Muscle of leg (tissue), 11 donors: ENCODE measurements around the gene LUM. TPM values are rescaled to one million over a fixed set of nuclear protein-coding genes. Genes with fewer than 3 reads are reported as not detected.
A peak's percentile ranks its signal among the peaks of the same experiment; 100 is the strongest.
"Not testable (repeated sequence)": the region's sequence is repeated elsewhere in the genome, so short reads cannot be mapped to it uniquely, and the experiment has no call there.

Source experiments
- DNase-seq: peaks from one replicate; pipeline ENCODE4 v3.0.0; 2013
- H3K27ac ChIP-seq: one replicate; pipeline ENCODE4 v1.5.1; 2013; ENCODE audit warnings: mild to moderate bottlenecking, low read length, control low read depth
- H3K27me3 ChIP-seq: one replicate; pipeline ENCODE4 v1.6.1; 2013; ENCODE audit warnings: low read length; ENCODE audit not compliant: control insufficient read depth, insufficient read depth
- H3K36me3 ChIP-seq: one replicate; pipeline ENCODE4 v1.6.1; 2013; ENCODE audit warnings: low read length; ENCODE audit not compliant: control insufficient read depth, insufficient read depth
- H3K4me1 ChIP-seq: one replicate; pipeline ENCODE4 v1.6.1; 2013; ENCODE audit warnings: low read length; ENCODE audit not compliant: control insufficient read depth, insufficient read depth
- H3K4me3 ChIP-seq: one replicate; pipeline ENCODE4 v1.5.1; 2013; ENCODE audit warnings: low read length, control low read depth
- H3K9me3 ChIP-seq: replicated peaks from 2 replicates; pipeline ENCODE4 v1.6.1; 2013; ENCODE audit warnings: low read depth, low read length; ENCODE audit not compliant: control insufficient read depth
- WGBS: methylation state at CpG from one replicate; pipeline ENCODE4 v1.1.5; 2013; ENCODE audit warnings: missing lambda C conversion rate; ENCODE audit not compliant: insufficient coverage; 5-methylcytosine and 5-hydroxymethylcytosine counted together
- polyA plus RNA-seq, 8 donors: library from polyadenylated mRNA; unstranded; fragments of 120-200 nt; gene quantifications; one replicate each; pipeline versions ENCODE4 v1.2.1 to v1.2.3, GENCODE V29; 2013; ENCODE audit warnings: inconsistent platforms in 1 of 8, low replicate concordance in 1 of 8; ENCODE audit not compliant: insufficient read length in 8 of 8, insufficient read depth in 1 of 8
- total RNA-seq: library from RNA; stranded (reverse); fragments of 120-200 nt; gene quantifications from one replicate; pipeline ENCODE4 v1.2.4, GENCODE V29; 2013

The LUM gene
- total and polyA plus RNA-seq, 9 donors, result 458 to 709 (median 528) TPM

GRCh38 chr12:91100906-91101305 lies 10.4 kb downstream of the LUM start:
- no peak overlapping the region for H3K4me3 ChIP-seq
- no peaks in the 10 kb centered on the region for H3K27me3 ChIP-seq
- H3K4me1 ChIP-seq, result no peaks in the 10 kb centered on the region
- H3K27ac ChIP-seq, result no peak overlapping the region
- no peaks in the 10 kb centered on the region for H3K9me3 ChIP-seq
- no CpG with 5 or more reads among the region's 2 CpGs for WGBS
- H3K36me3 ChIP-seq, result no peaks in the 10 kb centered on the region
- no peak for DNase-seq

- no peak overlapping the region for H3K27ac ChIP-seq
- H3K27me3 ChIP-seq, result no peaks in the 10 kb centered on the region
- DNase-seq, result no peak
- H3K4me1 ChIP-seq, result no peaks in the 10 kb centered on the region
- H3K9me3 ChIP-seq, result no peaks in the 10 kb centered on the region
- WGBS, result 63% methylated on average over 2 of the region's 2 CpGs
- no peaks in the 10 kb centered on the region for H3K36me3 ChIP-seq
- H3K4me3 ChIP-seq, result no peak overlapping the region
Observed at GRCh38 chr12:91099836-91100235, 11.5 kb downstream of the LUM start.

GRCh38 chr12:91099341-91099740 lies 12.0 kb downstream of the LUM start:
- H3K27me3 ChIP-seq, result no peaks in the 10 kb centered on the region
- no peaks in the 10 kb centered on the region for H3K9me3 ChIP-seq
- H3K27ac ChIP-seq, result no peak overlapping the region
- WGBS, result no CpG with 5 or more reads among the region's 2 CpGs
- DNase-seq, result no peak
- H3K36me3 ChIP-seq, result no peaks in the 10 kb centered on the region
- no peak overlapping the region for H3K4me3 ChIP-seq
- no peaks in the 10 kb centered on the region for H3K4me1 ChIP-seq

GRCh38 chr12:91098941-91099340 lies 12.4 kb downstream of the LUM start:
- no peaks in the 10 kb centered on the region for H3K9me3 ChIP-seq
- WGBS, result no CpG with 5 or more reads among the region's 3 CpGs
- H3K27me3 ChIP-seq, result no peaks in the 10 kb centered on the region
- H3K4me1 ChIP-seq, result no peaks in the 10 kb centered on the region
- no peak overlapping the region for H3K4me3 ChIP-seq
- no peak overlapping the region for H3K27ac ChIP-seq
- no peaks in the 10 kb centered on the region for H3K36me3 ChIP-seq
- DNase-seq, result peak; percentile 61

GRCh38 chr12:91098461-91098860 lies 12.8 kb downstream of the LUM start:
- DNase-seq, result no peak
- no peak overlapping the region for H3K27ac ChIP-seq

GRCh38 chr12:91094957-91095356 lies 16.3 kb downstream of the LUM start:
- no peak for DNase-seq
- no CpG with 5 or more reads among the region's 1 CpG for WGBS
- no peaks in the 10 kb centered on the region for H3K36me3 ChIP-seq
- no peak overlapping the region for H3K27ac ChIP-seq
- no peak overlapping the region for H3K4me3 ChIP-seq
- peaks cover 2% of the 10 kb centered on the region for H3K9me3 ChIP-seq
- H3K4me1 ChIP-seq, result no peaks in the 10 kb centered on the region
- H3K27me3 ChIP-seq, result no peaks in the 10 kb centered on the region

More at GRCh38 chr12:91098461-91098860, 12.8 kb downstream of the LUM start:
- Histone ChIP-seq H3K4me3 (no peak overlapping the region), H3K27me3 (no peaks in the 10 kb centered on the region), H3K36me3 (no peaks in the 10 kb centered on the region), H3K9me3 (no peaks in the 10 kb centered on the region), H3K4me1 (no peaks in the 10 kb centered on the region)

- no peaks in the 10 kb centered on the region for H3K4me1 ChIP-seq
- DNase-seq, result no peak
- peaks cover 10% of the 10 kb centered on the region for H3K9me3 ChIP-seq
- no peak overlapping the region for H3K27ac ChIP-seq
- no peaks in the 10 kb centered on the region for H3K27me3 ChIP-seq
- no peaks in the 10 kb centered on the region for H3K36me3 ChIP-seq
- no peak overlapping the region for H3K4me3 ChIP-seq
Observed at GRCh38 chr12:91094032-91094662, 17.1 kb downstream of the LUM start.

GRCh38 chr12:91093341-91093740 lies 18.0 kb downstream of the LUM start:
- Histone ChIP-seq H3K36me3 (no peaks in the 10 kb centered on the region), H3K4me3 (no peak overlapping the region), H3K4me1 (no peaks in the 10 kb centered on the region), H3K27ac (no peak overlapping the region), H3K27me3 (no peaks in the 10 kb centered on the region), H3K9me3 (peaks cover 10% of the 10 kb centered on the region)
- no peak for DNase-seq
- WGBS, result no CpG with 5 or more reads among the region's 4 CpGs

- 58% methylated on average over 3 of the region's 6 CpGs for WGBS
- H3K27me3 ChIP-seq, result no peaks in the 10 kb centered on the region
- no peaks in the 10 kb centered on the region for H3K4me1 ChIP-seq
- H3K9me3 ChIP-seq, result peaks cover 10% of the 10 kb centered on the region
- no peaks in the 10 kb centered on the region for H3K36me3 ChIP-seq
- H3K27ac ChIP-seq, result no peak overlapping the region
- DNase-seq, result no peak
- no peak overlapping the region for H3K4me3 ChIP-seq
Observed at GRCh38 chr12:91091916-91092715, 19.2 kb downstream of the LUM start.

- not testable (repeated sequence) for H3K27ac ChIP-seq, H3K4me1 ChIP-seq, H3K36me3 ChIP-seq, H3K4me3 ChIP-seq, H3K27me3 ChIP-seq, DNase-seq
- H3K9me3 ChIP-seq, result peaks cover 10% of the 10 kb centered on the region
- WGBS, result no CpG with 5 or more reads among the region's 2 CpGs
Observed at GRCh38 chr12:91089953-91090352, 21.3 kb downstream of the LUM start.
